OCI-LY1 (cell line): ENCODE results near the gene FSTL5.

Experiments
- H2AFZ ChIP-seq: fragments of 200-600 bp; sonication (generic), shearing (Covaris generic); 2 replicates; pipeline ENCODE4 v1.6.0; 2014; ENCODE audit warnings: antibody characterized with exemption, mild to moderate bottlenecking, low read length
- H3F3A ChIP-seq: fragments of 200-600 bp; sonication (generic), shearing (Covaris generic); 2 replicates; pipeline ENCODE4 v1.6.0; 2014; ENCODE audit warnings: mild to moderate bottlenecking, antibody characterized with exemption, low read length, moderate library complexity; ENCODE audit not compliant: insufficient read depth
- H3K27ac ChIP-seq: fragments of 200-600 bp; sonication (generic); 2 replicates; pipeline ENCODE4 v1.5.1; 2014; ENCODE audit warnings: low read length, mixed run types, mild to moderate bottlenecking, low read depth; ENCODE audit not compliant: poor library complexity, severe bottlenecking
- H3K27me3 ChIP-seq: fragments of 200-600 bp; sonication (generic); 2 replicates; pipeline ENCODE4 v1.6.0; 2014; ENCODE audit warnings: antibody characterized with exemption, mild to moderate bottlenecking, low read length, moderate library complexity; ENCODE audit not compliant: insufficient read depth
- H3K36me3 ChIP-seq: fragments of 200-600 bp; sonication (generic); 2 replicates; pipeline ENCODE4 v1.6.1; 2014; ENCODE audit warnings: mild to moderate bottlenecking, antibody characterized with exemption, low read length, moderate library complexity, mixed read lengths; ENCODE audit not compliant: insufficient read depth
- H3K4me1 ChIP-seq: fragments of 200-600 bp; sonication (generic); 2 replicates; pipeline ENCODE4 v1.5.1; 2014; ENCODE audit warnings: mild to moderate bottlenecking, low read length, moderate library complexity; ENCODE audit not compliant: insufficient read depth, severe bottlenecking
- H3K4me2 ChIP-seq: fragments of 200-600 bp; sonication (generic), shearing (Covaris generic); 2 replicates; pipeline ENCODE4 v1.6.1; 2014; ENCODE audit warnings: low read length
- H3K4me3 ChIP-seq: fragments of 200-600 bp; sonication (generic); 2 replicates; pipeline ENCODE4 v1.5.1; 2014; ENCODE audit warnings: low read length, low read depth, mild to moderate bottlenecking, mixed read lengths; ENCODE audit not compliant: poor library complexity, severe bottlenecking
- H3K79me2 ChIP-seq: fragments of 200-600 bp; shearing (Covaris generic); 2 replicates; pipeline ENCODE4 v1.6.1; 2016; ENCODE audit warnings: mixed run types, low read length, mixed read lengths; ENCODE audit not compliant: insufficient read depth
- H3K9ac ChIP-seq: fragments of 200-600 bp; sonication (generic), shearing (Covaris generic); 2 replicates; pipeline ENCODE4 v1.6.1; 2014; ENCODE audit warnings: mild to moderate bottlenecking, low read length, mixed read lengths
- H3K9me2 ChIP-seq: fragments of 200-600 bp; sonication (generic), shearing (Covaris generic); 2 replicates; pipeline ENCODE4 v1.6.1; 2014; ENCODE audit warnings: low read depth, mild to moderate bottlenecking, low read length, mixed read lengths
- H3K9me3 ChIP-seq: fragments of 200-600 bp; shearing (Covaris generic); 2 replicates; pipeline ENCODE4 v1.6.1; 2014; ENCODE audit warnings: low read length, mixed read lengths
- H4K20me1 ChIP-seq: fragments of 200-600 bp; sonication (generic), shearing (Covaris generic); 2 replicates; pipeline ENCODE4 v1.6.0; 2016; ENCODE audit warnings: mild to moderate bottlenecking, low read length; ENCODE audit not compliant: insufficient read depth
- EZH2 ChIP-seq: fragments of 200-600 bp; sonication (generic), shearing (Covaris generic); IDR thresholded peaks from 2 replicates; pipeline ENCODE4 v1.8.0; 2017; ENCODE audit warnings: borderline replicate concordance, mixed run types, mild to moderate bottlenecking, antibody characterized with exemption, low read length, moderate library complexity, mixed read lengths
- TF ChIP-seq, protein P1 (sequence below): fragments of 200-600 bp; sonication (generic), shearing (Covaris generic); IDR thresholded peaks from 2 replicates; pipeline ENCODE4 v1.5.1; 2017; ENCODE audit warnings: mild to moderate bottlenecking, antibody characterized with exemption, low read length, moderate library complexity, mixed read lengths

FSTL5 gene

DNA sequence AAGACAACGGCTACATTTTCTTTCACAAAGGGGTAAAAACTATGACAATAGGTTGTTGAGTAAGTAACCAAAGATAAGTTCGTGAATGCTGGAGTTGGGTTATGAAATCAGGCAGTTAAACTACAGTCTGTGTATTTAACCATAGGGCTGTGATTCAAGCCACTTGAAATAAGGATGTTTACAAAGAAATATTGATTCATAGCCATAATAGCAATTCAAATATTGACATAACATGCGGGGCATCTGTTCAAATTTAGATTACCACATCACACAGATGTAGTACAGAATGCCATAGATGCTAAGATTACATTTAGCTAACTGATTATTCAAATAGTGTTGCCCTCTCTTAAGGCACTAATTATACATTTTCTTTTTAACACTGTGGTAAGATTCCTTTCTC is 364.1 kb downstream of the FSTL5 start:
- no peaks in the 10 kb centered on the region for H3K9me3 ChIP-seq

DNA sequence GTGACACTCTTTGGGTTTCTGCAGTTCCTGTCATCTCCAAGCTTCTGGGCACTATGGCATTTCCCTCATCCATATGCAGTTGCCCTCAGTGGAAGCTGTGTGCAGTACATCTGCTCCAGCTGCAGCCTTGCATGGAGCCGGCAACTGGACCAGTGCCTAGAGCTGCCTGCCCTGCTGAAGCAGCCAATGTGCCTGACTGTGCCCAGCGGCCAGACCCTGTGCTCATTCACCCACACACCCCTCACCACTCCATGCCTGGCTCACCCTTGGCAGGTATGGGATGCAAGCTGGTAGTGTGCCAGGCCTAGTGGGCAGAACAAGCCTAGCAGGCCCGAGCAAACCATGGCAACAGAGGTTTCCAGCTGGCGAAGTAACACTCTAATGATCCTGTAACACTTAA is 370.8 kb downstream of the FSTL5 start:
- no peak overlapping the region for H3K4me3 ChIP-seq
- H4K20me1 ChIP-seq, result no peaks in the 10 kb centered on the region
- no peak overlapping the region for H2AFZ ChIP-seq
- no peaks in the 10 kb centered on the region for H3F3A ChIP-seq
- H3K9me2 ChIP-seq, result no peaks in the 10 kb centered on the region
- no peaks in the 10 kb centered on the region for H3K9me3 ChIP-seq
- H3K4me2 ChIP-seq, result no peak overlapping the region
- no peaks in the 10 kb centered on the region for H3K36me3 ChIP-seq
- H3K27ac ChIP-seq, result no peak overlapping the region
- TF ChIP-seq, protein P1, sequence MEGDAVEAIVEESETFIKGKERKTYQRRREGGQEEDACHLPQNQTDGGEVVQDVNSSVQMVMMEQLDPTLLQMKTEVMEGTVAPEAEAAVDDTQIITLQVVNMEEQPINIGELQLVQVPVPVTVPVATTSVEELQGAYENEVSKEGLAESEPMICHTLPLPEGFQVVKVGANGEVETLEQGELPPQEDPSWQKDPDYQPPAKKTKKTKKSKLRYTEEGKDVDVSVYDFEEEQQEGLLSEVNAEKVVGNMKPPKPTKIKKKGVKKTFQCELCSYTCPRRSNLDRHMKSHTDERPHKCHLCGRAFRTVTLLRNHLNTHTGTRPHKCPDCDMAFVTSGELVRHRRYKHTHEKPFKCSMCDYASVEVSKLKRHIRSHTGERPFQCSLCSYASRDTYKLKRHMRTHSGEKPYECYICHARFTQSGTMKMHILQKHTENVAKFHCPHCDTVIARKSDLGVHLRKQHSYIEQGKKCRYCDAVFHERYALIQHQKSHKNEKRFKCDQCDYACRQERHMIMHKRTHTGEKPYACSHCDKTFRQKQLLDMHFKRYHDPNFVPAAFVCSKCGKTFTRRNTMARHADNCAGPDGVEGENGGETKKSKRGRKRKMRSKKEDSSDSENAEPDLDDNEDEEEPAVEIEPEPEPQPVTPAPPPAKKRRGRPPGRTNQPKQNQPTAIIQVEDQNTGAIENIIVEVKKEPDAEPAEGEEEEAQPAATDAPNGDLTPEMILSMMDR, result no peak
- no peak for TF ChIP-seq EZH2
- H3K4me1 ChIP-seq, result no peaks in the 10 kb centered on the region
- H3K79me2 ChIP-seq, result no peaks in the 10 kb centered on the region
- no peaks in the 10 kb centered on the region for H3K27me3 ChIP-seq
- H3K9ac ChIP-seq, result no peak overlapping the region

More for the DNA sequence above, 364.1 kb downstream of the FSTL5 start:
- TF ChIP-seq, protein P1, result no peak
- TF ChIP-seq EZH2, result no peak
- Histone ChIP-seq H3K79me2 (no peaks in the 10 kb centered on the region), H3F3A (no peaks in the 10 kb centered on the region), H4K20me1 (no peaks in the 10 kb centered on the region), H3K4me2 (no peak overlapping the region), H3K9ac (no peak overlapping the region), H3K4me3 (no peak overlapping the region), H3K9me2 (no peaks in the 10 kb centered on the region), H3K27ac (no peak overlapping the region), H3K36me3 (no peaks in the 10 kb centered on the region), H3K27me3 (no peaks in the 10 kb centered on the region), H3K4me1 (no peaks in the 10 kb centered on the region), H2AFZ (no peak overlapping the region)

DNA sequence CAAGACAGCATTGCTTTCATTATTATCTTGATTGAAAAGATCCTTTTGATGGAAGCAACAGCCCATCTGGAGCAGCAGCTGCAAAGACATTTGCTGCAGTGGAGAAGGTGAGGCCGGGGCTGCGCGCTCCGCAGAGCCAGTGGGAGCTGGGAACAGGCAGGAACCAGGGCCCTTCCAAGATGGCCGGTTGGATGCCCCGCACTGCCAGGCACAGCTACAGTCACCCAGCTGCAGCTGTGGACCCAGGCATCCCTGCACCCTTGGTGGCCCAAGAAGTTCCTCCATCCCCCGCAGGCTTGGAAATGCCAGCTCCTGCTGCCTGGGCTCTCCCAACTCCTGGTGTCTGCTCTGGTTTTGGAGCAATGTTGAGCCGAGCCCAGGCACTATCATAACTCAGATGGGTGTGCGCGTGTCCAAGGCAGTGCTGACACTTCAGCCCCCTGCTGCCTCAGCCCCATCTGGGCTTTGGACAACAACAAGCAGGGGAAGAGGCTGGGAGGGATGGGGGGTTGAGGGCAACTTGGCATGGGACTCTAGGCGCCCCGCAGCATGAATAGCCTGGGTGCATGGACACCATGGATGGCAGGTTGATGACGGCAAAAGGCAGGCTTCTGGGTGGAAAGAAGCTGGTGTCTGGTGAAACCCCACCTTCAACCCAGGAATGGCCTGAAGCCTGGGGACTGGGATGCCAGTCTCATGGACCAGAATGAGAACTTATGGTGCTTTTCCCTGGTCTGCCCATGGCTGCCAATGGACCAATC is 371.8 kb downstream of the FSTL5 start:
- Histone ChIP-seq H3K4me1 (no peaks in the 10 kb centered on the region), H2AFZ (no peak overlapping the region), H3K9me2 (no peaks in the 10 kb centered on the region), H3K27ac (no peak overlapping the region), H3F3A (no peaks in the 10 kb centered on the region), H3K4me3 (no peak overlapping the region), H3K9ac (no peak overlapping the region), H3K4me2 (no peak overlapping the region), H3K27me3 (no peaks in the 10 kb centered on the region), H3K79me2 (no peaks in the 10 kb centered on the region), H4K20me1 (no peaks in the 10 kb centered on the region), H3K36me3 (no peaks in the 10 kb centered on the region), H3K9me3 (no peaks in the 10 kb centered on the region)
- no peak for TF ChIP-seq EZH2
- TF ChIP-seq, protein P1, result no peak
